ENCODE results near the gene AKAP8L.

AKAP8L gene

DNA sequence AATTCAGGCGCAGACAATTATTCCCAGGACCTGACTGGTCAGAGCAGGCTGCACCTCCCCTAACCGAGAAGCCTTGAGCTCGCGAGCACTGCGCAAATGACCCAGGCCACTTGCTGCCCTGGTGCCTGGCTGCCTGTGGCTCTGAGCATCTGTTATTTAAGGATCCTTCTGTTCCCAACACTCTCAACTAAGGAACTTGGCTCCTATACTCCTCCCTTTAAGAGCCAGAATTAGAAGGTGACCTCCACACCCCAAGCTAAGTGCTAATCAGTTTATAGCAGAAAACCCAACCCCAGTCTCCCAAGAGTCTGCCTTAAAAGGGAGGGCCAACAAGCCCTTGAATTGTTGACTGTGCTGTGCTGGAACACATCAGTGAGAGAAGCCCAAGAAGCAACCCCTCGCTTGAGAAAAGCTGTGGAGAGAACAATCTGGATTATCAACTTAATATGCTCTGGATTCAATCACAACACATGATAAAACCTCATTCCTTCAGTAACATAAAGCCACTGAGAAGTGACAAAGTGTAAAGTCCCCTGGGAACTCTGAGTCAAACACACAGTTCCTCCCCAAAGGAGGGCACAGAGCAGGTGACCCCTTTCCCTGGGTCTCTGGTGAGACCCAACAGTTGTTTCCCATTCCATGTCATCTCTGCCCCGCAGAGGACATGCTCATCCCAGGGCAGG, 14.6 kb downstream of the AKAP8L start:
- no peak overlapping the region for H3K4me3 ChIP-seq (ENCODE audit: low read depth in 1 of 2, low read length in 1 of 2)
- no peaks in the 10 kb centered on the region for H3K27me3 ChIP-seq
- H3K36me3 ChIP-seq = peaks cover 61% of the 10 kb centered on the region

DNA sequence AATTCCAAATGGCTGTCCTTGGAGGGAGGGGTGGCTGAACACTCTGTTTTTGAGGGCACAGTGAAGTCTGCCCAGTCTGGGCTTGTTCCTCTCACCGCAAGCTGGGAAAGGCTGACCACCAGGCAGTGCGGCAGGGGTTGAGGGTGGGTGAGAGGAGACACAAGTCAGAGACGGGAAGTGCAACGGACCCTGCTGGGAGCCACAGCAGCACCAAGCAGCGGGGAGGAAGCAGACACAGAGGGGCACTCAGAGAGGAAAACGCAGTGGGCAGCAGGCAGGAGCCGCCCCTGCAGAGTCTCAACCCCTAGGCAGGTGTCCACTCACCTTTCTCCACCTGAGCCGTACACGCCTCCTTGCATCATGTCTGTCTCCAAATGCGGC, 15.6 kb downstream of the AKAP8L start:
- no peak overlapping the region for H3K27ac ChIP-seq
- no peaks in the 10 kb centered on the region for H3K9me3 ChIP-seq
- no peaks in the 10 kb centered on the region for H3K4me1 ChIP-seq (ENCODE audit: control insufficient read depth in 1 of 2, insufficient read depth in 1 of 2, low read depth in 1 of 2, low read length in 1 of 2)
- no peaks in the 10 kb centered on the region for H3K27me3 ChIP-seq
- no peak overlapping the region for H3K4me3 ChIP-seq (ENCODE audit: low read depth in 1 of 2, low read length in 1 of 2)
- TF ChIP-seq, protein P1, sequence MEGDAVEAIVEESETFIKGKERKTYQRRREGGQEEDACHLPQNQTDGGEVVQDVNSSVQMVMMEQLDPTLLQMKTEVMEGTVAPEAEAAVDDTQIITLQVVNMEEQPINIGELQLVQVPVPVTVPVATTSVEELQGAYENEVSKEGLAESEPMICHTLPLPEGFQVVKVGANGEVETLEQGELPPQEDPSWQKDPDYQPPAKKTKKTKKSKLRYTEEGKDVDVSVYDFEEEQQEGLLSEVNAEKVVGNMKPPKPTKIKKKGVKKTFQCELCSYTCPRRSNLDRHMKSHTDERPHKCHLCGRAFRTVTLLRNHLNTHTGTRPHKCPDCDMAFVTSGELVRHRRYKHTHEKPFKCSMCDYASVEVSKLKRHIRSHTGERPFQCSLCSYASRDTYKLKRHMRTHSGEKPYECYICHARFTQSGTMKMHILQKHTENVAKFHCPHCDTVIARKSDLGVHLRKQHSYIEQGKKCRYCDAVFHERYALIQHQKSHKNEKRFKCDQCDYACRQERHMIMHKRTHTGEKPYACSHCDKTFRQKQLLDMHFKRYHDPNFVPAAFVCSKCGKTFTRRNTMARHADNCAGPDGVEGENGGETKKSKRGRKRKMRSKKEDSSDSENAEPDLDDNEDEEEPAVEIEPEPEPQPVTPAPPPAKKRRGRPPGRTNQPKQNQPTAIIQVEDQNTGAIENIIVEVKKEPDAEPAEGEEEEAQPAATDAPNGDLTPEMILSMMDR (IDR thresholded peaks at IDR 0.05) = no peak
- H3K36me3 ChIP-seq = peaks cover 68% of the 10 kb centered on the region

More for the DNA sequence above, 14.6 kb downstream of the AKAP8L start:
- TF ChIP-seq, protein P1 (IDR thresholded peaks at IDR 0.05) = no peak
- Histone ChIP-seq H3K27ac (no peak overlapping the region), H3K4me1 (ENCODE audit: control insufficient read depth in 1 of 2, insufficient read depth in 1 of 2, low read depth in 1 of 2, low read length in 1 of 2) (no peaks in the 10 kb centered on the region), H3K9me3 (no peaks in the 10 kb centered on the region)

DNA sequence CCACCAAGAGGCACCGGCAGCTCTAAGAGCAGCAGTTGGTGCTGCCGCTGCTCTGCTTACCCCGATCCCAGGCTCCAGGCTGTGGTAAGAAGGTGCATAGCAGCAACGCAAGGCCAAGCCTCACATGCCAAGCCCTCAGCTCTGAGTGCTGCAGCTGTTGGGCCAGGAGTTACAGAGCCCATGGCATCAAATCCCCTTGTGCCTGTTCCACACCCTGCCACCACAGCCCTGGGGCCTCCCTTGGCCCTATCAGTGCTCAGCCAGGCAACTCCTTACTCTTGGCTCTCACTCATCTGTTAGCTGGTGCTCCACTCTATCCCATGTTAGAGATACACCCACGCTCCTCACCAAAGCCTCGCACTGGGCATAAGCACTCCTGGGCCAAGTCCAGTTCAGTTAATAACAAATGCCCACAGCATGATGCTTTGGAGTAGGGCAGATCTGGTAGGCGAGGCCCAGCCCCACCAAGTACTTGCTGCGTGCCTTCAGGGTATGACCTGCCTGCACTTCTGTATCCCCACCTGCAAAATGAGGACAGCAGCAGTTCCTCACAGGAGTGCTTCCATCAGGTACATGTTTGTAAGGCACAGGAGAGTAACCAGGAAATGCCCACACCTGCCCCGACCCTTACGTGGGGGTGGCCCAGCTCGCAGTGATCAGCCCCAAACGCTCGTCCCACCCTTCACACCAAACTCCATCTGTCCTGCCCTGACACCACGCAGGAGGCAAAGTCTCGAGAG, 16.2 kb downstream of the AKAP8L start:
- Histone ChIP-seq H3K36me3 (peaks cover 70% of the 10 kb centered on the region), H3K27ac (no peak overlapping the region), H3K27me3 (no peaks in the 10 kb centered on the region), H3K4me3 (ENCODE audit: low read depth in 1 of 2, low read length in 1 of 2) (no peak overlapping the region), H3K9me3 (no peaks in the 10 kb centered on the region), H3K4me1 (ENCODE audit: control insufficient read depth in 1 of 2, insufficient read depth in 1 of 2, low read depth in 1 of 2, low read length in 1 of 2) (no peaks in the 10 kb centered on the region)
- TF ChIP-seq, protein P1 (IDR thresholded peaks at IDR 0.05) = no peak

DNA sequence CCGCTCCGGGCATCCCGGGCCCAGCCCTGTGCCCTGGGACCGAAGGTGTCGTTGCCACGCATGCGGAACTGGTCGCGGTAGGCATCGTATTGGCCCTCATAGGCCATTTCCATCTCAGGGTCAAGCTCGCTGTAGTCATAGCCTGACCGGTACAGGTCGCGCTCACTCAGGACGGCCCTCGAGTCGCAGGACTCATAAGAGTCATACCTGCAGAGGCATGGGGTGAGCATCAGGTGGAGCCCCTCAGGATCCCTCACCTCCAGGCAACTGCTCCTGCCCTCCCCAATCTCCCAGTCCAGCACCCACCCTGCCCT, 17.4 kb downstream of the AKAP8L start:
- H3K9me3 ChIP-seq = no peaks in the 10 kb centered on the region
- H3K4me1 ChIP-seq (ENCODE audit: control insufficient read depth in 1 of 2, insufficient read depth in 1 of 2, low read depth in 1 of 2, low read length in 1 of 2) = no peaks in the 10 kb centered on the region
- peaks cover 83% of the 10 kb centered on the region for H3K36me3 ChIP-seq
- TF ChIP-seq, protein P1 (IDR thresholded peaks at IDR 0.05) = no peak
- H3K27ac ChIP-seq = no peak overlapping the region
- H3K4me3 ChIP-seq (ENCODE audit: low read depth in 1 of 2, low read length in 1 of 2) = no peak overlapping the region
- no peaks in the 10 kb centered on the region for H3K27me3 ChIP-seq

DNA sequence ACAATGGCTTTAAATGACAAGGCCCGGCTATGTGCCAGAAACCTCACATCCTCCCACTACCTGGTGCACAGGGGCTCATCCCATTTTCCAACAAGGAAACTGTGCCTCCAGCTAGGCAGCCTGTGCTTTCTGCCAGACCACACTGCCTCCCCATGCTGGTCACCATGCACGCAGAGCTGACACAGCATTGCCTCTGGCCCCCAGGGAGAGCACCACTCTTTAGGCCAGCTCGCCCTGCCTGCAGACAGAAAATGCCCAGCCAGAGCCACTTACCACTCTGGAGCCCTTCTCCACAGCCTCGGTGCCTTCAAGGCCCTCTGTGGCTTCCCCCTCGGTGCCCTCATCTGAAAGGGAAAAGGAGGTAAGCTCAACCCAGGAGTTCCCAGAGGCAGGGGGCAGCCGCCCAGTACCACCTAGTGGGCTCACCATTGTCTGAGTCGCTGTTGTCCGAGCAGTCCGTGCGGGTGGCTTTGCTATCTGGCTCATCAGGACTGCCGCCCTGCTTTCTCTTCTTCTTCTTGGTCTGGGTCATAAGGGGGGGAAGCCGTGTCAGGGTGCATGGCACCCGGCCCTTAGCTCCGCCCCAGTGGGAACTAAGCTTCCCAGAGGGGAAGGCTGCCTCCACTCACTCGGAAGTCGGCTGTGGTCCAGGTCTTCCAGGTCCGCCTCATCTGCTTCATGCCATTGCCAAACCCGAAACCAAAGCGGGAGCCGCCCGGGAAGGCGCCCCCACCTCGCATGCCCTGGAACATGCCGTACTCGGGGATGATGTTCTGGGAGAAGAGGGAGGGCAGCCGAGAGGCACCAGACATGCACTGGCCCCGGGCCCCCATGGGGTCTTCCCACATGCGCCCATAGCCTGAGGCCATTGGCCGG, 18.0 kb downstream of the AKAP8L start:
- Histone ChIP-seq H3K27ac (no peak overlapping the region), H3K36me3 (peaks cover 88% of the 10 kb centered on the region), H3K9me3 (no peaks in the 10 kb centered on the region), H3K27me3 (no peaks in the 10 kb centered on the region), H3K4me1 (ENCODE audit: control insufficient read depth in 1 of 2, insufficient read depth in 1 of 2, low read depth in 1 of 2, low read length in 1 of 2) (no peaks in the 10 kb centered on the region), H3K4me3 (ENCODE audit: low read depth in 1 of 2, low read length in 1 of 2) (no peak overlapping the region)
- TF ChIP-seq, protein P1 (IDR thresholded peaks at IDR 0.05) = no peak

Data from neutrophil (primary cell).